GM12878 (cell line): Measurements from ENCODE around the gene PPP2R5B. TPM values are rescaled to one million over a fixed set of nuclear protein-coding genes. Genes with fewer than 3 reads are reported as not detected.

Source experiments
- ATAC-seq: fragments of 200-7000 bp; cut with Tn5 transposase; 3 replicates; pipeline ENCODE4 v1.9.1; 2020; ENCODE audit warnings: mild to moderate bottlenecking, moderate library complexity
- BruUV-seq: library from RNA; stranded (reverse); fragments of 400-500 nt; replicated peaks from 2 replicates; lab custom pipeline; 2021; lab: Mats Ljungman, UMichigan
- CTCF ChIA-PET: fragments of 300-600 bp; sonication (Branson Sonifier 250); formaldehyde crosslinking; extraction: SDS; loops from one replicate; lab custom pipeline; 2021; ENCODE audit warnings: inconsistent platforms; lab: Yijun Ruan, JAX
- POLR2A ChIA-PET: fragments of 350-600 bp; formaldehyde crosslinking; extraction: SDS; loops from one replicate; lab custom pipeline; 2021; ENCODE audit warnings: inconsistent platforms; lab: Charles Lee
- RAD21 ChIA-PET: fragments of 300-600 bp; sonication (Branson Sonifier 250); formaldehyde crosslinking; loops from one replicate; lab custom pipeline; 2023; ENCODE audit warnings: antibody characterized with exemption; ENCODE audit not compliant: unreplicated experiment; lab: Charles Lee
- SMC1A ChIA-PET: fragments of 300-600 bp; sonication (Branson Sonifier 250); formaldehyde crosslinking; loops from one replicate; lab custom pipeline; 2023; ENCODE audit not compliant: unreplicated experiment, uncharacterized antibody; lab: Charles Lee
- DNase-seq: peaks from one replicate; pipeline ENCODE4 v3.0.0-alpha.2; 2011; ENCODE audit warnings: low read depth, low spot score
- FAIRE-seq: peaks from 3 replicates; lab custom pipeline; 2011; peaks lifted over from hg19 to GRCh38; lab: Jason Lieb, UNC
- H2AFZ ChIP-seq: 2 replicates; pipeline ENCODE4 v1.6.0; 2011; ENCODE audit warnings: low read depth, low read length, control low read depth; ENCODE audit not compliant: control insufficient read depth
- H3K27ac ChIP-seq: 2 replicates; pipeline ENCODE4 v1.5.1; 2011; ENCODE audit warnings: control low read depth; ENCODE audit not compliant: control insufficient read depth, insufficient read depth
- H3K27me3 ChIP-seq, 2 experiments: replicated peaks in 1 of 2; 2 replicates each; pipeline versions ENCODE4 v1.6.0 to v1.6.1; 2011; ENCODE audit warnings: low read length in 1 of 2; ENCODE audit not compliant: control insufficient read depth in 2 of 2, insufficient read depth in 2 of 2
- H3K36me3 ChIP-seq, 2 experiments: 2 replicates each; pipeline ENCODE4 v1.5.1; 2011; ENCODE audit warnings: low read length in 1 of 2; ENCODE audit not compliant: control insufficient read depth in 2 of 2, insufficient read depth in 2 of 2
- H3K4me1 ChIP-seq: 2 replicates; pipeline ENCODE4 v1.6.1; 2011; ENCODE audit warnings: mild to moderate bottlenecking, low read length, moderate library complexity, mixed read lengths; ENCODE audit not compliant: control insufficient read depth, insufficient read depth
- H3K4me2 ChIP-seq: 2 replicates; pipeline ENCODE4 v1.6.0; 2011; ENCODE audit warnings: control low read depth; ENCODE audit not compliant: control insufficient read depth, insufficient read depth
- H3K4me3 ChIP-seq: fragments of 200-600 bp; sonication (generic); 2 replicates; pipeline ENCODE4 v1.5.1; 2016
- H3K79me2 ChIP-seq: 2 replicates; pipeline ENCODE4 v1.6.0; 2011; ENCODE audit warnings: low read length; ENCODE audit not compliant: control insufficient read depth, insufficient read depth
- H3K9ac ChIP-seq: 2 replicates; pipeline ENCODE4 v1.8.0; 2011; ENCODE audit warnings: low read length, control low read depth, mixed read lengths; ENCODE audit not compliant: control insufficient read depth, insufficient read depth
- H3K9me3 ChIP-seq: replicated peaks from 3 replicates; pipeline ENCODE4 v1.5.1; 2011; ENCODE audit warnings: mild to moderate bottlenecking, low read length; ENCODE audit not compliant: control insufficient read depth, insufficient read depth
- H4K20me1 ChIP-seq: 2 replicates; pipeline ENCODE4 v1.6.0; 2011; ENCODE audit not compliant: control insufficient read depth, insufficient read depth
- EED ChIP-seq: sonication (generic); IDR thresholded peaks from 2 replicates; pipeline ENCODE4 v1.6.1; 2016; ENCODE audit warnings: antibody characterized with exemption, low read depth
- RAD51 ChIP-seq: fragments of 450-650 bp; IDR thresholded peaks from 2 replicates; pipeline ENCODE4 v1.6.1; 2016; ENCODE audit warnings: moderate library complexity, mild to moderate bottlenecking, inconsistent platforms
- RBBP5 ChIP-seq: fragments of 200-600 bp; sonication (generic); conservative IDR thresholded peaks from 2 replicates; pipeline ENCODE4 v1.6.1; 2016
- WGBS: methylation state at CpG from one replicate; pipeline ENCODE4 v1.1.6; 2016; ENCODE audit warnings: low lambda C conversion rate; ENCODE audit not compliant: insufficient replicate concordance, insufficient coverage; ENCODE audit errors: missing lambda C conversion rate; 5-methylcytosine and 5-hydroxymethylcytosine counted together
- in situ Hi-C: fragments of 300-500 bp; cut with MboI; formaldehyde crosslinking; loops from 9 replicates; pipeline ENCODE4 v1.14.3; 2018; ENCODE audit warnings: mixed read lengths
- intact Hi-C: fragments of 100-400 bp; cut with micrococcal nuclease; formaldehyde crosslinking; loops from one replicate; pipeline ENCODE4 v1.14.2; 2022; ENCODE audit not compliant: unreplicated experiment
- polyA plus RNA-seq, 11 experiments: library from polyadenylated mRNA; depleted of rRNA in 4 of 11; unstranded in 6 of 11; stranded (reverse) in 5 of 11; fragments of >200 nt; fragmentation: Nextera tagmentation in 4 of 11; fragmentation: Illumina TruSeq in 1 of 11; extraction: Ambion mirVana in 4 of 11; extraction: Trizol in 1 of 11; gene quantifications; 1 replicate in 1 of 11; 2 replicates in 10 of 11; pipeline versions ENCODE4 v1.2.1 to v1.2.3, GENCODE V29; 2011 to 2016; ENCODE audit warnings: inconsistent platforms in 2 of 11, missing spikeins in 2 of 11, low read depth in 1 of 11
- total RNA-seq, 4 experiments: library from RNA; depleted of rRNA in 3 of 4; stranded (reverse); fragments of >200 nt in 3 of 4; fragmentation: Illumina TruSeq in 1 of 4; extraction: Trizol in 1 of 4; gene quantifications; 2 replicates each; pipeline versions ENCODE4 v1.2.1 to v1.2.3, GENCODE V29; 2013 to 2021
- TF ChIP-seq, protein P1 (sequence below): fragments of 450-650 bp; formaldehyde crosslinking; IDR thresholded peaks from 2 replicates; pipeline ENCODE4 v1.4.0; 2022; ENCODE audit warnings: mild to moderate bottlenecking, moderate library complexity
- TF ChIP-seq, protein P2 (sequence below): fragments of 450-650 bp; IDR thresholded peaks from 2 replicates; pipeline ENCODE4 v1.6.1; 2016; ENCODE audit warnings: mild to moderate bottlenecking, moderate library complexity, borderline replicate concordance
- TF ChIP-seq, protein P3 (sequence below): IDR thresholded peaks from 2 replicates; pipeline ENCODE4 v1.6.1; 2012; ENCODE audit warnings: low read length, inconsistent platforms

Gene PPP2R5B
- total and polyA plus RNA-seq, 10 of the 15 experiments (the other 5 are each of a cell fraction or from before 2014, with no cell fraction given) = 0.08 to 6.7 (median 2.0) TPM

- Histone ChIP-seq H3K36me3 (no peaks in the 10 kb centered on the region), H3K79me2 (no peaks in the 10 kb centered on the region), H3K9ac (no peak overlapping the region), H4K20me1 (no peaks in the 10 kb centered on the region), H3K27me3 (no peaks in the 10 kb centered on the region), H3K4me3 (no peak overlapping the region), H3K27ac (no peak overlapping the region), H3K4me2 (no peak overlapping the region), H2AFZ (no peak overlapping the region), H3K4me1 (peaks cover 8% of the 10 kb centered on the region), H3K9me3 (no peaks in the 10 kb centered on the region; the same call in 2 of the 3 replicates)
- CTCF ChIA-PET = no interaction called here
- 37% methylated on average over 5 of the region's 5 CpGs for WGBS
- DNase-seq (no peak), ATAC-seq (no peak), FAIRE-seq (no peak)
- POLR2A ChIA-PET = no interaction called here
- intact Hi-C loops = no loop called here
- SMC1A ChIA-PET = no interaction called here
- RAD21 ChIA-PET = no interaction called here
- TF ChIP-seq, protein P1, sequence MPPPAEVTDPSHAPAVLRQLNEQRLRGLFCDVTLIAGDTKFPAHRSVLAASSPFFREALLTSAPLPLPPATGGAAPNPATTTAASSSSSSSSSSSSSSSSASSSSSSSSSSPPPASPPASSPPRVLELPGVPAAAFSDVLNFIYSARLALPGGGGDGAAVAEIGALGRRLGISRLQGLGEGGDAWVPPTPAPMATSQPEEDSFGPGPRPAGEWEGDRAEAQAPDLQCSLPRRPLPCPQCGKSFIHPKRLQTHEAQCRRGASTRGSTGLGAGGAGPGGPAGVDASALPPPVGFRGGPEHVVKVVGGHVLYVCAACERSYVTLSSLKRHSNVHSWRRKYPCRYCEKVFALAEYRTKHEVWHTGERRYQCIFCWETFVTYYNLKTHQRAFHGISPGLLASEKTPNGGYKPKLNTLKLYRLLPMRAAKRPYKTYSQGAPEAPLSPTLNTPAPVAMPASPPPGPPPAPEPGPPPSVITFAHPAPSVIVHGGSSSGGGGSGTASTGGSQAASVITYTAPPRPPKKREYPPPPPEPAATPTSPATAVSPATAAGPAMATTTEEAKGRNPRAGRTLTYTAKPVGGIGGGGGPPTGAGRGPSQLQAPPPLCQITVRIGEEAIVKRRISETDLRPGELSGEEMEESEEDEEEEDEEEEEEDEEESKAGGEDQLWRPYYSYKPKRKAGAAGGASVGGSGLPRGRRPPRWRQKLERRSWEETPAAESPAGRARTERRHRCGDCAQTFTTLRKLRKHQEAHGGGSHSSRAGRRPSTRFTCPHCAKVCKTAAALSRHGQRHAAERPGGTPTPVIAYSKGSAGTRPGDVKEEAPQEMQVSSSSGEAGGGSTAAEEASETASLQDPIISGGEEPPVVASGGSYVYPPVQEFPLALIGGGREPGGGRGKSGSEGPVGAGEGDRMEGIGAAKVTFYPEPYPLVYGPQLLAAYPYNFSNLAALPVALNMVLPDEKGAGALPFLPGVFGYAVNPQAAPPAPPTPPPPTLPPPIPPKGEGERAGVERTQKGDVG (CRISPR knock-in tag) = no peak
- TF ChIP-seq EED (no peak), RAD51 (no peak), RBBP5 (no peak)
- TF ChIP-seq, protein P2, sequence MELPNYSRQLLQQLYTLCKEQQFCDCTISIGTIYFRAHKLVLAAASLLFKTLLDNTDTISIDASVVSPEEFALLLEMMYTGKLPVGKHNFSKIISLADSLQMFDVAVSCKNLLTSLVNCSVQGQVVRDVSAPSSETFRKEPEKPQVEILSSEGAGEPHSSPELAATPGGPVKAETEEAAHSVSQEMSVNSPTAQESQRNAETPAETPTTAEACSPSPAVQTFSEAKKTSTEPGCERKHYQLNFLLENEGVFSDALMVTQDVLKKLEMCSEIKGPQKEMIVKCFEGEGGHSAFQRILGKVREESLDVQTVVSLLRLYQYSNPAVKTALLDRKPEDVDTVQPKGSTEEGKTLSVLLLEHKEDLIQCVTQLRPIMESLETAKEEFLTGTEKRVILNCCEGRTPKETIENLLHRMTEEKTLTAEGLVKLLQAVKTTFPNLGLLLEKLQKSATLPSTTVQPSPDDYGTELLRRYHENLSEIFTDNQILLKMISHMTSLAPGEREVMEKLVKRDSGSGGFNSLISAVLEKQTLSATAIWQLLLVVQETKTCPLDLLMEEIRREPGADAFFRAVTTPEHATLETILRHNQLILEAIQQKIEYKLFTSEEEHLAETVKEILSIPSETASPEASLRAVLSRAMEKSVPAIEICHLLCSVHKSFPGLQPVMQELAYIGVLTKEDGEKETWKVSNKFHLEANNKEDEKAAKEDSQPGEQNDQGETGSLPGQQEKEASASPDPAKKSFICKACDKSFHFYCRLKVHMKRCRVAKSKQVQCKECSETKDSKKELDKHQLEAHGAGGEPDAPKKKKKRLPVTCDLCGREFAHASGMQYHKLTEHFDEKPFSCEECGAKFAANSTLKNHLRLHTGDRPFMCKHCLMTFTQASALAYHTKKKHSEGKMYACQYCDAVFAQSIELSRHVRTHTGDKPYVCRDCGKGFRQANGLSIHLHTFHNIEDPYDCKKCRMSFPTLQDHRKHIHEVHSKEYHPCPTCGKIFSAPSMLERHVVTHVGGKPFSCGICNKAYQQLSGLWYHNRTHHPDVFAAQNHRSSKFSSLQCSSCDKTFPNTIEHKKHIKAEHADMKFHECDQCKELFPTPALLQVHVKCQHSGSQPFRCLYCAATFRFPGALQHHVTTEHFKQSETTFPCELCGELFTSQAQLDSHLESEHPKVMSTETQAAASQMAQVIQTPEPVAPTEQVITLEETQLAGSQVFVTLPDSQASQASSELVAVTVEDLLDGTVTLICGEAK = no peak
- TF ChIP-seq, protein P3, sequence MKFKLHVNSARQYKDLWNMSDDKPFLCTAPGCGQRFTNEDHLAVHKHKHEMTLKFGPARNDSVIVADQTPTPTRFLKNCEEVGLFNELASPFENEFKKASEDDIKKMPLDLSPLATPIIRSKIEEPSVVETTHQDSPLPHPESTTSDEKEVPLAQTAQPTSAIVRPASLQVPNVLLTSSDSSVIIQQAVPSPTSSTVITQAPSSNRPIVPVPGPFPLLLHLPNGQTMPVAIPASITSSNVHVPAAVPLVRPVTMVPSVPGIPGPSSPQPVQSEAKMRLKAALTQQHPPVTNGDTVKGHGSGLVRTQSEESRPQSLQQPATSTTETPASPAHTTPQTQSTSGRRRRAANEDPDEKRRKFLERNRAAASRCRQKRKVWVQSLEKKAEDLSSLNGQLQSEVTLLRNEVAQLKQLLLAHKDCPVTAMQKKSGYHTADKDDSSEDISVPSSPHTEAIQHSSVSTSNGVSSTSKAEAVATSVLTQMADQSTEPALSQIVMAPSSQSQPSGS = no peak
- BruUV-seq = no TSS peak
- in situ Hi-C loops = no loop called here
Observed at GRCh38 chr11:64969209-64969608, 44.7 kb downstream of the PPP2R5B start.
